SK-N-SH (cell line): Measurements from ENCODE around the gene AGTRAP.

ENCODE experiments used
- ELF1 ChIP-seq: IDR thresholded peaks from 2 replicates; pipeline ENCODE4 v1.4.0; 2012
- EP300 ChIP-seq, 2 experiments: IDR thresholded peaks; 2 replicates each; pipeline versions ENCODE4 v1.4.0 to v1.6.1; 2012; ENCODE audit warnings: borderline replicate concordance in 1 of 2, low read depth in 1 of 2, low read length in 1 of 2
- TCF12 ChIP-seq: IDR thresholded peaks from 2 replicates; pipeline ENCODE4 v1.4.0; 2012
- TF ChIP-seq, protein P1 (sequence below): fragments of 150-350 bp; IDR thresholded peaks from 2 replicates; pipeline ENCODE4 v1.6.1; 2017; ENCODE audit warnings: antibody characterized with exemption, low read length, low read depth, borderline replicate concordance
- TF ChIP-seq, protein P2 (sequence below): fragments of 200-600 bp; sonication (generic); IDR thresholded peaks from 2 replicates; pipeline ENCODE4 v1.6.1; 2017; ENCODE audit warnings: antibody characterized with exemption, mild to moderate bottlenecking, moderate library complexity

DNA sequence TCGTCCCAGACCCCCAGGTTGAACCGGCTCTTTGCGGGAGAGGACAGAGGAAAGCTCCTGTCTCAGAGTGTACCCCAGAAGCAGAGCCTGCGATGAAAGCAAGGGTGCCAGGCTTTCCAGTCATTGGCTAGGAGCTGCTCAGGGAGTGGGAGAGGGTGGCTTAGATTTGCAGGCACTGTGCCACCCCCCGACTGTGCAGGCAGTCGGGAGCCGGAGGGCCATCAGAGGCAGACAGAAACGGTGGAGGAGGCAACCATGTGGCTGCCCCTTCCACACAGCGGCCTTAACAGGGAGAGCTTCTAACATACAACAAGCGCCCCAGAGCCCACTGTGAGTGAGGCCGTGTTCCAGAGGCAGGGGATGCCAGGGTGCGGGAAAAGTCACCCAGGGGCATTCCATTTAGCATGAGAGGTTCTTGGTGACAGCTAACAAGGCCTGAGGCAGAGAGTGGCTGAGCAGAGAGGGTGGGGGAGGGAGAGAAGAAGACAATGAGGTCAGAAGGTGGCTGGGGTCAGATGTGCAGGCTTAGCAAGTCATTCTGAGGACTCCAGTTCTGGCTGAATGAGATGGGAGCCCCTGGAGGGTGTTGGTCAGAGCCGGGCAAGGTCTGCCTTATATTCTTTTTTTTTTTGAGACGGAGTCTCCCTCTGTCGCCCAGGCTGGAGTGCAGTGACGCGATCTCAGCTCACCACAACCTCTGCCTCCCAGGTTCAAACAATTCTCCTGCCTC lies 16.6 kb downstream of the AGTRAP start:
- TF ChIP-seq, protein P1, sequence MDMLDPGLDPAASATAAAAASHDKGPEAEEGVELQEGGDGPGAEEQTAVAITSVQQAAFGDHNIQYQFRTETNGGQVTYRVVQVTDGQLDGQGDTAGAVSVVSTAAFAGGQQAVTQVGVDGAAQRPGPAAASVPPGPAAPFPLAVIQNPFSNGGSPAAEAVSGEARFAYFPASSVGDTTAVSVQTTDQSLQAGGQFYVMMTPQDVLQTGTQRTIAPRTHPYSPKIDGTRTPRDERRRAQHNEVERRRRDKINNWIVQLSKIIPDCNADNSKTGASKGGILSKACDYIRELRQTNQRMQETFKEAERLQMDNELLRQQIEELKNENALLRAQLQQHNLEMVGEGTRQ = no peak
- TF ChIP-seq, protein P2, sequence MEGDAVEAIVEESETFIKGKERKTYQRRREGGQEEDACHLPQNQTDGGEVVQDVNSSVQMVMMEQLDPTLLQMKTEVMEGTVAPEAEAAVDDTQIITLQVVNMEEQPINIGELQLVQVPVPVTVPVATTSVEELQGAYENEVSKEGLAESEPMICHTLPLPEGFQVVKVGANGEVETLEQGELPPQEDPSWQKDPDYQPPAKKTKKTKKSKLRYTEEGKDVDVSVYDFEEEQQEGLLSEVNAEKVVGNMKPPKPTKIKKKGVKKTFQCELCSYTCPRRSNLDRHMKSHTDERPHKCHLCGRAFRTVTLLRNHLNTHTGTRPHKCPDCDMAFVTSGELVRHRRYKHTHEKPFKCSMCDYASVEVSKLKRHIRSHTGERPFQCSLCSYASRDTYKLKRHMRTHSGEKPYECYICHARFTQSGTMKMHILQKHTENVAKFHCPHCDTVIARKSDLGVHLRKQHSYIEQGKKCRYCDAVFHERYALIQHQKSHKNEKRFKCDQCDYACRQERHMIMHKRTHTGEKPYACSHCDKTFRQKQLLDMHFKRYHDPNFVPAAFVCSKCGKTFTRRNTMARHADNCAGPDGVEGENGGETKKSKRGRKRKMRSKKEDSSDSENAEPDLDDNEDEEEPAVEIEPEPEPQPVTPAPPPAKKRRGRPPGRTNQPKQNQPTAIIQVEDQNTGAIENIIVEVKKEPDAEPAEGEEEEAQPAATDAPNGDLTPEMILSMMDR = no peak
- TF ChIP-seq EP300 (IDR thresholded peaks at IDR 0.05; ENCODE audit: borderline replicate concordance in 1 of 2, low read depth in 1 of 2, low read length in 1 of 2) = no peak
- no peak for TF ChIP-seq ELF1
- TF ChIP-seq TCF12 = no peak
